ENCODE results near the gene DNAH10.

The DNAH10 gene

GRCh38 chr12:123923927-123924326 lies 161.8 kb downstream of the DNAH10 start:
- no peaks in the 10 kb centered on the region for H3K4me1 ChIP-seq (ENCODE audit: insufficient read depth, low read length, poor library complexity, severe bottlenecking)

GRCh38 chr12:123924539-123924938 lies 162.4 kb downstream of the DNAH10 start:
- no peaks in the 10 kb centered on the region for H3K79me2 ChIP-seq (ENCODE audit: insufficient read depth, low read length)
- no peaks in the 10 kb centered on the region for H3K9me2 ChIP-seq (replicated peaks; ENCODE audit: low read depth, low read length)
- no peaks in the 10 kb centered on the region for H3K27me3 ChIP-seq (ENCODE audit: insufficient read depth, low read length, poor library complexity, severe bottlenecking)
- TF ChIP-seq CTCF (conservative IDR thresholded peaks at IDR 0.05; ENCODE audit: low read length) (no peak), EZH2phosphoT487 (IDR thresholded peaks at IDR 0.05; ENCODE audit: borderline replicate concordance) (no peak)
- H2AFZ ChIP-seq (ENCODE audit: low read length) = no peak overlapping the region
- no peaks in the 10 kb centered on the region for H3K36me3 ChIP-seq (ENCODE audit: insufficient read depth, low read length)
- no peak overlapping the region for H3K9ac ChIP-seq (ENCODE audit: low read depth, low read length, poor library complexity, severe bottlenecking)
- H3K9me3 ChIP-seq (ENCODE audit: insufficient read depth, low read depth, low read length) = no peaks in the 10 kb centered on the region
- H3K4me3 ChIP-seq (ENCODE audit: low read length, poor library complexity, severe bottlenecking) = no peak overlapping the region
- H3K4me1 ChIP-seq (ENCODE audit: insufficient read depth, low read length, poor library complexity, severe bottlenecking) = no peaks in the 10 kb centered on the region
- no peaks in the 10 kb centered on the region for H3F3A ChIP-seq (ENCODE audit: low read depth)
- H3K4me2 ChIP-seq (ENCODE audit: low read depth, low read length, poor library complexity, severe bottlenecking) = no peak overlapping the region
- H4K20me1 ChIP-seq (ENCODE audit: insufficient read depth, low read length, poor library complexity, severe bottlenecking) = no peaks in the 10 kb centered on the region

More at GRCh38 chr12:123923927-123924326, 161.8 kb downstream of the DNAH10 start:
- H3K36me3 ChIP-seq (ENCODE audit: insufficient read depth, low read length) = no peaks in the 10 kb centered on the region
- no peaks in the 10 kb centered on the region for H3F3A ChIP-seq (ENCODE audit: low read depth)
- H3K9me3 ChIP-seq (ENCODE audit: insufficient read depth, low read depth, low read length) = no peaks in the 10 kb centered on the region
- H2AFZ ChIP-seq (ENCODE audit: low read length) = no peak overlapping the region
- H3K79me2 ChIP-seq (ENCODE audit: insufficient read depth, low read length) = no peaks in the 10 kb centered on the region
- no peaks in the 10 kb centered on the region for H4K20me1 ChIP-seq (ENCODE audit: insufficient read depth, low read length, poor library complexity, severe bottlenecking)
- no peaks in the 10 kb centered on the region for H3K9me2 ChIP-seq (replicated peaks; ENCODE audit: low read depth, low read length)
- no peak overlapping the region for H3K9ac ChIP-seq (ENCODE audit: low read depth, low read length, poor library complexity, severe bottlenecking)
- H3K4me2 ChIP-seq (ENCODE audit: low read depth, low read length, poor library complexity, severe bottlenecking) = no peak overlapping the region
- TF ChIP-seq CTCF (conservative IDR thresholded peaks at IDR 0.05; ENCODE audit: low read length) (no peak), EZH2phosphoT487 (IDR thresholded peaks at IDR 0.05; ENCODE audit: borderline replicate concordance) (no peak)
- no peaks in the 10 kb centered on the region for H3K27me3 ChIP-seq (ENCODE audit: insufficient read depth, low read length, poor library complexity, severe bottlenecking)
- H3K4me3 ChIP-seq (ENCODE audit: low read length, poor library complexity, severe bottlenecking) = no peak overlapping the region

- Histone ChIP-seq H3K36me3 (ENCODE audit: insufficient read depth, low read length) (no peaks in the 10 kb centered on the region), H4K20me1 (ENCODE audit: insufficient read depth, low read length, poor library complexity, severe bottlenecking) (no peaks in the 10 kb centered on the region), H3K4me1 (ENCODE audit: insufficient read depth, low read length, poor library complexity, severe bottlenecking) (no peaks in the 10 kb centered on the region), H3K27me3 (ENCODE audit: insufficient read depth, low read length, poor library complexity, severe bottlenecking) (no peaks in the 10 kb centered on the region), H3K4me3 (ENCODE audit: low read length, poor library complexity, severe bottlenecking) (no peak overlapping the region), H3K9me3 (ENCODE audit: insufficient read depth, low read depth, low read length) (no peaks in the 10 kb centered on the region), H3F3A (ENCODE audit: low read depth) (no peaks in the 10 kb centered on the region), H3K79me2 (ENCODE audit: insufficient read depth, low read length) (no peaks in the 10 kb centered on the region), H3K9me2 (replicated peaks; ENCODE audit: low read depth, low read length) (no peaks in the 10 kb centered on the region), H3K9ac (ENCODE audit: low read depth, low read length, poor library complexity, severe bottlenecking) (no peak overlapping the region), H2AFZ (ENCODE audit: low read length) (no peak overlapping the region), H3K4me2 (ENCODE audit: low read depth, low read length, poor library complexity, severe bottlenecking) (no peak overlapping the region)
- TF ChIP-seq EZH2phosphoT487 (IDR thresholded peaks at IDR 0.05; ENCODE audit: borderline replicate concordance) (no peak), CTCF (conservative IDR thresholded peaks at IDR 0.05; ENCODE audit: low read length) (no peak)
These were observed 166.3 kb downstream of the DNAH10 start for GRCh38 chr12:123928274-123928865.

Measured in Loucy (cell line).